H1 (cell line): ENCODE results near the gene SMTN. TPM values are rescaled to one million over a fixed set of nuclear protein-coding genes. Genes with fewer than 3 reads are reported as not detected.

ENCODE experiments used
- CTCF ChIA-PET: fragments of 300-600 bp; sonication (Branson Sonifier 250); formaldehyde crosslinking; loops from one replicate; lab custom pipeline; 2021; ENCODE audit not compliant: partially characterized antibody; lab: Charles Lee
- POLR2A ChIA-PET: fragments of 300-600 bp; sonication (Branson Sonifier 250); formaldehyde crosslinking; loops from one replicate; lab custom pipeline; 2021; ENCODE audit warnings: inconsistent platforms; ENCODE audit not compliant: partially characterized antibody; lab: Charles Lee
- DNase-seq, 2 experiments: peaks; one replicate each; pipeline versions ENCODE4 v3.0.0 to v3.0.0-alpha.2; 2010 to 2022; ENCODE audit warnings: low spot score in 2 of 2, low read depth in 1 of 2, mixed read lengths in 1 of 2
- FAIRE-seq: peaks from 2 replicates; lab custom pipeline; 2011; peaks lifted over from hg19 to GRCh38; lab: Jason Lieb, UNC
- H2AFZ ChIP-seq: 2 replicates; pipeline ENCODE4 v1.8.1; 2012; ENCODE audit warnings: low read length, inconsistent platforms
- H2AK5ac ChIP-seq: 2 replicates; pipeline ENCODE4 v1.6.1; 2013; ENCODE audit warnings: low read depth, low read length
- H2BK120ac ChIP-seq: replicated peaks from 2 replicates; pipeline ENCODE3; 2013; ENCODE audit warnings: low read depth, low read length, inconsistent platforms
- H2BK12ac ChIP-seq: 2 replicates; pipeline ENCODE4 v1.6.1; 2013; ENCODE audit warnings: low read depth, low read length
- H2BK15ac ChIP-seq: 2 replicates; pipeline ENCODE4 v1.6.1; 2013; ENCODE audit warnings: low read length
- H2BK20ac ChIP-seq: 2 replicates; pipeline ENCODE4 v1.6.1; 2013; ENCODE audit warnings: low read length
- H2BK5ac ChIP-seq: 2 replicates; pipeline ENCODE4 v1.6.1; 2013; ENCODE audit warnings: low read depth, low read length
- H3K14ac ChIP-seq: 2 replicates; pipeline ENCODE4 v1.6.1; 2013; ENCODE audit warnings: inconsistent platforms; ENCODE audit not compliant: insufficient read length
- H3K18ac ChIP-seq: 2 replicates; pipeline ENCODE4 v1.6.1; 2013; ENCODE audit warnings: low read length; ENCODE audit errors: extremely low read depth
- H3K23ac ChIP-seq: 2 replicates; pipeline ENCODE4 v1.6.1; 2013; ENCODE audit warnings: inconsistent platforms; ENCODE audit not compliant: insufficient read length
- H3K23me2 ChIP-seq: 2 replicates; pipeline ENCODE4 v1.6.1; 2013; ENCODE audit warnings: low read depth, low read length
- H3K27ac ChIP-seq: 2 replicates; pipeline ENCODE4 v1.6.1; 2011; ENCODE audit warnings: low read depth, low read length, inconsistent platforms
- H3K27me3 ChIP-seq, 4 experiments: replicated peaks in 1 of 4; 1 replicate in 1 of 4; 2 replicates in 3 of 4; pipeline versions ENCODE4 v1.6.1 to v1.8.1; 2011 to 2013; ENCODE audit warnings: low read length in 3 of 4, mild to moderate bottlenecking in 3 of 4, inconsistent platforms in 2 of 4, mixed read lengths in 2 of 4, moderate library complexity in 1 of 4; ENCODE audit not compliant: control insufficient read depth in 3 of 4, insufficient read depth in 3 of 4; ENCODE audit errors: extremely low read depth in 1 of 4
- H3K36me3 ChIP-seq, 4 experiments: 2 replicates each; pipeline versions ENCODE4 v1.6.1 to v1.8.1; 2011 to 2013; ENCODE audit warnings: mild to moderate bottlenecking in 4 of 4, low read length in 3 of 4, moderate library complexity in 2 of 4, control low read depth in 1 of 4, inconsistent platforms in 1 of 4; ENCODE audit not compliant: insufficient read depth in 4 of 4, control insufficient read depth in 2 of 4
- H3K4ac ChIP-seq: replicated peaks from 2 replicates; pipeline ENCODE3; 2013; ENCODE audit warnings: low read length, low read depth, mixed read lengths, inconsistent platforms; ENCODE audit not compliant: insufficient read length
- H3K4me1 ChIP-seq, 4 experiments: replicated peaks in 1 of 4; 1 replicate in 1 of 4; 2 replicates in 3 of 4; pipeline versions ENCODE4 v1.6.1 to v1.8.1; 2011 to 2013; ENCODE audit warnings: low read length in 3 of 4, inconsistent platforms in 2 of 4, mixed read lengths in 1 of 4; ENCODE audit not compliant: insufficient read depth in 4 of 4, control insufficient read depth in 3 of 4
- H3K4me2 ChIP-seq, 2 experiments: 2 replicates each; pipeline versions ENCODE4 v1.6.1 to v1.8.1; 2011 to 2013; ENCODE audit warnings: low read depth in 2 of 2, low read length in 2 of 2, control low read depth in 1 of 2, inconsistent platforms in 1 of 2, mild to moderate bottlenecking in 1 of 2; ENCODE audit not compliant: insufficient read depth in 1 of 2
- H3K4me3 ChIP-seq, 4 experiments: fragments of 200-600, 300-600 bp in 1 of 4; sonication (generic), shearing (Covaris generic), sonication (Bioruptor Twin) in 1 of 4; 2 replicates each; pipeline versions ENCODE4 v1.5.1 to v1.8.1; 2011 to 2016; ENCODE audit warnings: low read length in 4 of 4, low read depth in 3 of 4, control low read depth in 2 of 4, inconsistent platforms in 2 of 4, mild to moderate bottlenecking in 2 of 4, mixed read lengths in 1 of 4, moderate library complexity in 1 of 4; ENCODE audit not compliant: insufficient read depth in 2 of 4; ENCODE audit errors: extremely low read depth in 1 of 4
- H3K56ac ChIP-seq: replicated peaks from 2 replicates; pipeline ENCODE3; 2013; ENCODE audit warnings: low read depth, mild to moderate bottlenecking, mixed read lengths, low read length, inconsistent platforms; ENCODE audit not compliant: insufficient read length
- H3K79me1 ChIP-seq: 2 replicates; pipeline ENCODE4 v1.6.1; 2013; ENCODE audit warnings: low read depth, low read length, control low read depth
- H3K79me2 ChIP-seq, 2 experiments: 2 replicates each; pipeline versions ENCODE4 v1.6.1 to v1.8.1; 2012 to 2013; ENCODE audit warnings: low read length in 2 of 2, mild to moderate bottlenecking in 2 of 2, inconsistent platforms in 1 of 2; ENCODE audit not compliant: insufficient read depth in 2 of 2, control insufficient read depth in 1 of 2
- H3K9ac ChIP-seq, 4 experiments: replicated peaks in 1 of 4; 1 replicate in 1 of 4; 2 replicates in 3 of 4; pipeline versions ENCODE4 v1.6.1 to v1.8.1; 2011 to 2013; ENCODE audit warnings: low read depth in 3 of 4, low read length in 3 of 4, control low read depth in 2 of 4, mild to moderate bottlenecking in 2 of 4, moderate library complexity in 2 of 4, inconsistent platforms in 1 of 4; ENCODE audit errors: extremely low read depth in 1 of 4
- H3K9me3 ChIP-seq, 2 experiments: 2 replicates each; pipeline versions ENCODE4 v1.6.1 to v1.8.1; 2012 to 2013; ENCODE audit warnings: mild to moderate bottlenecking in 2 of 2, moderate library complexity in 2 of 2, control low read depth in 1 of 2, inconsistent platforms in 1 of 2, low read depth in 1 of 2, low read length in 1 of 2, mixed read lengths in 1 of 2; ENCODE audit not compliant: insufficient read depth in 2 of 2
- H4K20me1 ChIP-seq, 2 experiments: replicated peaks in 1 of 2; 2 replicates each; pipeline versions ENCODE3 to v1.8.1; 2011 to 2013; ENCODE audit warnings: inconsistent platforms in 2 of 2, low read length in 2 of 2, mild to moderate bottlenecking in 1 of 2; ENCODE audit not compliant: insufficient read depth in 2 of 2, control insufficient read depth in 1 of 2
- H4K5ac ChIP-seq: 2 replicates; pipeline ENCODE4 v1.6.1; 2013; ENCODE audit warnings: low read length, low read depth, mixed read lengths, inconsistent platforms; ENCODE audit not compliant: insufficient read length
- H4K8ac ChIP-seq: 2 replicates; pipeline ENCODE4 v1.8.0; 2013; ENCODE audit warnings: mild to moderate bottlenecking, moderate library complexity, low read length, inconsistent platforms; ENCODE audit not compliant: insufficient read depth; ENCODE audit errors: extremely low read depth
- H4K91ac ChIP-seq: replicated peaks from 2 replicates; pipeline ENCODE3; 2013; ENCODE audit warnings: low read length, mixed read lengths, inconsistent platforms; ENCODE audit not compliant: insufficient read length
- EP300 ChIP-seq, 2 experiments: IDR thresholded peaks; 1 replicate in 1 of 2; 2 replicates in 1 of 2; pipeline ENCODE4 v1.6.1; 2011 to 2012; ENCODE audit warnings: low read depth in 2 of 2, low read length in 2 of 2, mild to moderate bottlenecking in 2 of 2, borderline replicate concordance in 1 of 2, inconsistent platforms in 1 of 2, moderate library complexity in 1 of 2
- POLR2A ChIP-seq, 2 experiments: IDR thresholded peaks; 1 replicate in 1 of 2; 2 replicates in 1 of 2; pipeline ENCODE4 v1.6.1; 2011; ENCODE audit warnings: low read depth in 2 of 2, low read length in 2 of 2, mild to moderate bottlenecking in 2 of 2; ENCODE audit errors: control extremely low read depth in 1 of 2
- WGBS, 2 experiments: shearing (Covaris generic) in 1 of 2; methylation state at CpG; one replicate each; pipeline versions ENCODE4 v1.1.6 to v1.1.7; 2013 to 2015; ENCODE audit warnings: low lambda C conversion rate in 2 of 2, mixed read lengths in 2 of 2, inconsistent platforms in 1 of 2, low coverage in 1 of 2, missing lambda C conversion rate in 1 of 2; ENCODE audit not compliant: insufficient replicate concordance in 2 of 2, insufficient coverage in 1 of 2, insufficient read length in 1 of 2; ENCODE audit errors: extremely low coverage in 1 of 2, missing lambda C conversion rate in 1 of 2; 5-methylcytosine and 5-hydroxymethylcytosine counted together
- polyA plus RNA-seq, 7 experiments: library from polyadenylated mRNA; depleted of rRNA in 3 of 7; stranded (reverse) in 5 of 7; unstranded in 2 of 7; fragments of >200 nt in 5 of 7; fragments of 200-250 nt in 2 of 7; gene quantifications; 1 replicate in 5 of 7; 2 replicates in 1 of 7; 4 replicates in 1 of 7; pipeline versions ENCODE4 v1.2.1 to v1.2.3, GENCODE V29; 2011 to 2013; ENCODE audit warnings: missing spikeins in 2 of 7, mixed read lengths in 2 of 7
- total RNA-seq: library from RNA; stranded (reverse); fragmentation: NEBNext Ultra II Directional; extraction: Animal tissue kit (Norgen Biotek cat#: 25700); gene quantifications from 2 replicates; pipeline ENCODE4 v1.2.1, GENCODE V29; 2021

Gene SMTN
- total and polyA plus RNA-seq, 2 of the 8 experiments (the other 6 are each of a cell fraction or from before 2014, with no cell fraction given) = 12.3 to 20.8 TPM

- peak overlapping the region in 1 of 4 experiments; percentile 84; a peak in 1 of 8 replicates for H3K4me3 ChIP-seq
These were observed 2.3 kb downstream of the SMTN start for GRCh38 chr22:31083377-31083768.

More at GRCh38 chr22:31083377-31083768, 2.3 kb downstream of the SMTN start:
- H3K27me3 ChIP-seq = peaks cover 0 to 5% (median 2%) of the 10 kb centered on the region in 4 experiments; a peak in 3 of 7 replicates
- peak overlapping the region; percentile 41 for H3K4ac ChIP-seq
- peaks cover 14% of the 10 kb centered on the region for H3K23me2 ChIP-seq
- H3K79me1 ChIP-seq = no peaks in the 10 kb centered on the region; the same call in 1 of the 2 replicates
- H3K9me3 ChIP-seq = no peaks in the 10 kb centered on the region
- DNase-seq (no peak), FAIRE-seq (no peak)
- peak overlapping the region; percentile 72; the same call in 1 of the 2 replicates for H2BK15ac ChIP-seq
- H3K9ac ChIP-seq = no peak overlapping the region
- WGBS, 2 experiments = 100% methylated on average over 3 of the region's 3 CpGs; no CpG with 5 or more reads in 1 of the 2 experiments
- POLR2A ChIA-PET = interaction anchor here (0.7 to 12.2 kb wide), 21 partner anchors 9 to 177 kb away, joined by 3 to 220 read pairs (median 7); partner anchors contain the start of genes MORC2, PLA2G3, SELENOM and TUG1
- H3K4me2 ChIP-seq = peak overlapping the region; percentile 93 to 96; a peak in 3 of 4 replicates
- peak in 1 of 2 experiments; percentile 38; a peak in 2 of 3 replicates for TF ChIP-seq POLR2A (IDR thresholded peaks at IDR 0.05; ENCODE audit: control extremely low read depth in 1 of 2, low read depth in 2 of 2, low read length in 2 of 2)
- TF ChIP-seq EP300 (IDR thresholded peaks at IDR 0.05; ENCODE audit: borderline replicate concordance in 1 of 2, low read depth in 2 of 2, low read length in 2 of 2) = no peak
- H2BK12ac ChIP-seq = peak overlapping the region; percentile 77; the same call in 1 of the 2 replicates
- H3K18ac ChIP-seq = no peak overlapping the region
- no peak overlapping the region for H2BK120ac ChIP-seq
- H3K27ac ChIP-seq = no peak overlapping the region
- no peak overlapping the region for H2AK5ac ChIP-seq
- no peak overlapping the region for H2AFZ ChIP-seq
- H3K14ac ChIP-seq = no peak overlapping the region
- no peaks in the 10 kb centered on the region for H3K36me3 ChIP-seq
- H3K4me1 ChIP-seq = peaks cover 0 to 27% (median 16%) of the 10 kb centered on the region in 4 experiments; a peak in 6 of 7 replicates
- peaks cover 0 to 9% of the 10 kb centered on the region in 2 experiments; a peak in 1 of 4 replicates for H3K79me2 ChIP-seq
- H4K8ac ChIP-seq = no peak overlapping the region
- H3K23ac ChIP-seq = no peak overlapping the region
- peaks cover 3 to 7% of the 10 kb centered on the region in 2 experiments for H4K20me1 ChIP-seq
- no peak overlapping the region for H4K5ac ChIP-seq
- CTCF ChIA-PET = interaction anchor here (0.6 to 13.3 kb wide), 19 partner anchors 9 to 319 kb away, joined by 3 to 207 read pairs (median 3); partner anchors contain the start of genes MORC2, PLA2G3, SELENOM and TUG1
- no peak overlapping the region for H3K56ac ChIP-seq
- no peak overlapping the region for H2BK20ac ChIP-seq
- no peak overlapping the region for H2BK5ac ChIP-seq
- H4K91ac ChIP-seq = no peak overlapping the region
